ENCODE measurements around the gene FA2H. TPM values are rescaled to one million over a fixed set of nuclear protein-coding genes. Genes with fewer than 3 reads are reported as not detected.

FA2H gene
- polyA plus RNA-seq, 3 donors = not detected

- Mint-ChIP-seq H3K36me3 (peaks cover 0 to 4% of the 10 kb centered on the region in 2 donors), H3K27ac (no peak overlapping the region), H3K4me1 (peaks cover 14% of the 10 kb centered on the region), H3K9me3 (peaks cover 0 to 19% (median 5%) of the 10 kb centered on the region in 7 donors), H3K27me3 (ENCODE audit: low read depth in 3 of 3) (peaks cover 47 to 50% (median 49%) of the 10 kb centered on the region in 3 donors), H3K4me3 (peak overlapping the region in 1 of 2 donors; percentile 71)
- H3K27ac ChIP-seq (ENCODE audit: low read depth in 1 of 2, low read length in 2 of 2) = no peak overlapping the region
- no peaks in the 10 kb centered on the region for H3K36me3 ChIP-seq (replicated peaks in 1 of 2; ENCODE audit: control insufficient read depth in 1 of 2, insufficient read depth in 2 of 2, low read length in 2 of 2)
- DNase-seq = no peak
- no peak for TF ChIP-seq CTCF (IDR thresholded peaks at IDR 0.05)
- peak overlapping the region; percentile 71 for H3K4me2 ChIP-seq (replicated peaks; ENCODE audit: extremely low read depth, low read length, poor library complexity, severe bottlenecking)
- H3K4me3 ChIP-seq (replicated peaks in 1 of 3; ENCODE audit: low read depth in 2 of 3, low read length in 3 of 3) = no peak overlapping the region
- H3K9me3 ChIP-seq (replicated peaks in 1 of 2; ENCODE audit: control insufficient read depth in 1 of 2, insufficient read depth in 1 of 2, low read length in 2 of 2) = peaks cover 0 to 13% of the 10 kb centered on the region in 2 donors
- H3K27me3 ChIP-seq (ENCODE audit: control insufficient read depth in 2 of 2, insufficient read depth in 2 of 2, low read length in 2 of 2) = peaks cover 24 to 39% of the 10 kb centered on the region in 2 donors
- H3K79me2 ChIP-seq (ENCODE audit: insufficient read depth, low read length) = no peaks in the 10 kb centered on the region
- WGBS (ENCODE audit: insufficient coverage) = no CpG with 5 or more reads among the region's 5 CpGs
- no peak overlapping the region for H3K9ac ChIP-seq (ENCODE audit: insufficient read depth, low read length, poor library complexity, severe bottlenecking)
- peaks cover 5 to 15% of the 10 kb centered on the region in 2 donors for H3K4me1 ChIP-seq (ENCODE audit: control insufficient read depth in 1 of 2, insufficient read depth in 2 of 2, low read length in 2 of 2)
- no peak overlapping the region for H2AFZ ChIP-seq (ENCODE audit: insufficient read depth, low read depth, low read length, poor library complexity, severe bottlenecking)
- intact Hi-C loops (cut with micrococcal nuclease) = no loop called here
- no peaks in the 10 kb centered on the region for H4K20me1 ChIP-seq (ENCODE audit: insufficient read depth, low read length)
Measured at GRCh38 chr16:74775255-74775654, 635 bp upstream of the FA2H start.

- H3K27ac Mint-ChIP-seq = no peak overlapping the region
- H3K9ac ChIP-seq (ENCODE audit: insufficient read depth, low read length, poor library complexity, severe bottlenecking) = no peak overlapping the region
- intact Hi-C loops (cut with micrococcal nuclease) = no loop called here
Measured at GRCh38 chr16:74773446-74774222, 986 bp downstream of the FA2H start.

More at GRCh38 chr16:74773446-74774222, 986 bp downstream of the FA2H start:
- Histone ChIP-seq H4K20me1 (ENCODE audit: insufficient read depth, low read length) (no peaks in the 10 kb centered on the region), H3K9me3 (replicated peaks in 1 of 2; ENCODE audit: control insufficient read depth in 1 of 2, insufficient read depth in 1 of 2, low read length in 2 of 2) (peaks cover 0 to 13% of the 10 kb centered on the region in 2 donors), H2AFZ (ENCODE audit: insufficient read depth, low read depth, low read length, poor library complexity, severe bottlenecking) (no peak overlapping the region), H3K4me1 (ENCODE audit: control insufficient read depth in 1 of 2, insufficient read depth in 2 of 2, low read length in 2 of 2) (peaks cover 5 to 15% of the 10 kb centered on the region in 2 donors), H3K79me2 (ENCODE audit: insufficient read depth, low read length) (no peaks in the 10 kb centered on the region), H3K36me3 (replicated peaks in 1 of 2; ENCODE audit: control insufficient read depth in 1 of 2, insufficient read depth in 2 of 2, low read length in 2 of 2) (no peaks in the 10 kb centered on the region), H3K4me3 (replicated peaks in 1 of 3; ENCODE audit: low read depth in 2 of 3, low read length in 3 of 3) (peak overlapping the region in 1 of 3 experiments; percentile 59), H3K4me2 (replicated peaks; ENCODE audit: extremely low read depth, low read length, poor library complexity, severe bottlenecking) (peak overlapping the region; percentile 71), H3K27me3 (ENCODE audit: control insufficient read depth in 2 of 2, insufficient read depth in 2 of 2, low read length in 2 of 2) (peaks cover 24 to 39% of the 10 kb centered on the region in 2 donors), H3K27ac (ENCODE audit: low read depth in 1 of 2, low read length in 2 of 2) (no peak overlapping the region)
- no peak for DNase-seq
- WGBS (ENCODE audit: insufficient coverage) = 36% methylated on average over 11 of the region's 14 CpGs
- H3K4me3 Mint-ChIP-seq = peak overlapping the region; percentile 63 to 89
- no peak for TF ChIP-seq CTCF (IDR thresholded peaks at IDR 0.05)
- H3K36me3 Mint-ChIP-seq = peaks cover 0 to 4% of the 10 kb centered on the region in 2 donors
- peaks cover 0 to 19% (median 5%) of the 10 kb centered on the region in 7 donors for H3K9me3 Mint-ChIP-seq
- H3K4me1 Mint-ChIP-seq = peaks cover 14% of the 10 kb centered on the region
- H3K27me3 Mint-ChIP-seq (ENCODE audit: low read depth in 3 of 3) = peaks cover 47 to 50% (median 47%) of the 10 kb centered on the region in 3 donors
